HepG2 (cell line): ENCODE data around the gene CELA2B. TPM values are rescaled to one million over a fixed set of nuclear protein-coding genes. Genes with fewer than 3 reads are reported as not detected.

Experiments used
- ADNP ChIP-seq: sonication (generic); formaldehyde crosslinking; IDR thresholded peaks from 2 replicates; pipeline ENCODE4 v1.4.0; 2020; ENCODE audit warnings: missing genetic modification reagents
- ATF3 ChIP-seq: sonication (generic); formaldehyde crosslinking; IDR thresholded peaks from 2 replicates; pipeline ENCODE4 v1.4.0; 2020; ENCODE audit warnings: missing genetic modification reagents
- CBX2 ChIP-seq, 2 experiments: fragments of 200-600 bp in 1 of 2; sonication (generic); formaldehyde crosslinking in 1 of 2; IDR thresholded peaks; 2 replicates each; pipeline versions ENCODE4 v1.7.0 to v1.8.1; 2018 to 2022; ENCODE audit warnings: low read depth in 2 of 2, low read length in 1 of 2, mild to moderate bottlenecking in 1 of 2, missing genetic modification reagents in 1 of 2
- CREB1 ChIP-seq, 2 experiments: fragments of 450-650 bp in 1 of 2; IDR thresholded peaks; 2 replicates each; pipeline ENCODE4 v1.6.1; 2016 to 2017; ENCODE audit warnings: control low read depth in 1 of 2, mild to moderate bottlenecking in 1 of 2, missing compliant biosample characterization in 1 of 2, missing genetic modification characterization in 1 of 2
- EZH2 ChIP-seq: conservative IDR thresholded peaks from 2 replicates; pipeline ENCODE4 v1.6.1; 2012; ENCODE audit warnings: mild to moderate bottlenecking, low read depth, low read length, moderate library complexity
- FOXA1 ChIP-seq, 2 experiments: fragments of 450-650 bp in 1 of 2; sonication (generic) in 1 of 2; formaldehyde crosslinking in 1 of 2; IDR thresholded peaks; 2 replicates each; pipeline versions ENCODE4 v1.4.0 to v1.6.1; 2016 to 2020; ENCODE audit warnings: missing genetic modification reagents in 1 of 2
- GMEB1 ChIP-seq: sonication (generic); formaldehyde crosslinking; IDR thresholded peaks from 2 replicates; pipeline ENCODE4 v1.5.1; 2020; ENCODE audit warnings: missing genetic modification reagents, mild to moderate bottlenecking, borderline replicate concordance
- HIVEP1 ChIP-seq: sonication (generic); formaldehyde crosslinking; IDR thresholded peaks from 2 replicates; pipeline ENCODE4 v1.4.0; 2020; ENCODE audit warnings: mild to moderate bottlenecking, missing genetic modification reagents
- JUN ChIP-seq: sonication (generic); formaldehyde crosslinking; IDR thresholded peaks from 2 replicates; pipeline ENCODE4 v1.4.0; 2020; ENCODE audit warnings: mild to moderate bottlenecking, missing genetic modification reagents
- JUNB ChIP-seq: sonication (generic); formaldehyde crosslinking; IDR thresholded peaks from 2 replicates; pipeline ENCODE4 v1.8.0; 2022; ENCODE audit warnings: missing genetic modification reagents, mild to moderate bottlenecking, borderline replicate concordance
- KDM2A ChIP-seq: sonication (generic); formaldehyde crosslinking; IDR thresholded peaks from 2 replicates; pipeline ENCODE4 v1.4.0; 2020; ENCODE audit warnings: low read depth, missing genetic modification reagents, borderline replicate concordance
- PAWR ChIP-seq: sonication (generic); formaldehyde crosslinking; IDR thresholded peaks from 2 replicates; pipeline ENCODE4 v1.4.0; 2020; ENCODE audit warnings: missing genetic modification reagents, mild to moderate bottlenecking, borderline replicate concordance
- SOX13 ChIP-seq, 3 experiments: fragments of 450-650 bp in 1 of 3; sonication (generic) in 1 of 3; formaldehyde crosslinking in 1 of 3; IDR thresholded peaks in 2 of 3; conservative IDR thresholded peaks in 1 of 3; 2 replicates each; pipeline versions ENCODE4 v1.5.0 to v1.6.1; 2016 to 2020; ENCODE audit warnings: antibody characterized with exemption in 1 of 3, mild to moderate bottlenecking in 1 of 3, missing compliant biosample characterization in 1 of 3, missing genetic modification reagents in 1 of 3, moderate library complexity in 1 of 3
- ZBTB26 ChIP-seq: IDR thresholded peaks from 2 replicates; pipeline ENCODE4 v1.6.1; 2016; ENCODE audit warnings: missing compliant biosample characterization, missing genetic modification reagents, borderline replicate concordance
- ZFP91 ChIP-seq: sonication (generic); formaldehyde crosslinking; IDR thresholded peaks from 2 replicates; pipeline ENCODE4 v1.9.0; 2022; ENCODE audit warnings: missing genetic modification reagents, mild to moderate bottlenecking, borderline replicate concordance
- ZMYM4 ChIP-seq: sonication (generic); formaldehyde crosslinking; IDR thresholded peaks from 2 replicates; pipeline ENCODE4 v1.8.1; 2023; ENCODE audit warnings: mild to moderate bottlenecking, missing genetic modification reagents
- ZNF124 ChIP-seq: sonication (generic); formaldehyde crosslinking; IDR thresholded peaks from 2 replicates; pipeline ENCODE4 v1.4.0; 2020; ENCODE audit warnings: missing genetic modification reagents
- ZNF143 ChIP-seq: sonication (generic); formaldehyde crosslinking; IDR thresholded peaks from 2 replicates; pipeline ENCODE4 v1.4.0; 2020; ENCODE audit warnings: missing genetic modification reagents
- ZNF251 ChIP-seq: sonication (generic); formaldehyde crosslinking; IDR thresholded peaks from 2 replicates; pipeline ENCODE4 v1.9.0; 2021; ENCODE audit warnings: mild to moderate bottlenecking, missing genetic modification reagents
- ZNF710 ChIP-seq: sonication (generic); formaldehyde crosslinking; IDR thresholded peaks from 2 replicates; pipeline ENCODE4 v1.5.0; 2020; ENCODE audit warnings: mild to moderate bottlenecking, missing genetic modification reagents, borderline replicate concordance
- polyA plus RNA-seq, 8 experiments: library from polyadenylated mRNA; depleted of rRNA in 3 of 8; stranded (reverse) in 7 of 8; unstranded in 1 of 8; fragments of >200 nt; fragmentation: Illumina TruSeq in 4 of 8; extraction: Trizol in 4 of 8; gene quantifications; 2 replicates each; pipeline versions ENCODE4 v1.2.1 to v1.2.3, GENCODE V29; 2011 to 2016; ENCODE audit warnings: low read depth in 4 of 8, missing spikeins in 1 of 8, mixed read lengths in 1 of 8; ENCODE audit not compliant: insufficient read depth in 1 of 8
- total RNA-seq, 5 experiments: library from RNA; depleted of rRNA; stranded (reverse); fragments of >200 nt; fragmentation: Illumina TruSeq; extraction: Trizol; gene quantifications; 2 replicates each; pipeline ENCODE4 v1.2.3, GENCODE V29; 2016; ENCODE audit warnings: low read depth in 1 of 5

CELA2B gene
- total and polyA plus RNA-seq, 2 of the 13 experiments (the other 11 are each of a cell fraction or from before 2014, with no cell fraction given), result not detected

GRCh38 chr1:15524283-15525049 lies 48.6 kb downstream of the CELA2B start (continued):
- TF ChIP-seq ZFP91 (CRISPR knock-in tag), result no peak
- TF ChIP-seq JUNB, result no peak
- TF ChIP-seq PAWR (CRISPR knock-in tag), result no peak
- TF ChIP-seq ZNF251 (CRISPR knock-in tag), result no peak
- 0 out of 2 replicates have a peak, but pooled peaks have one; percentile 37 for TF ChIP-seq ZMYM4
- TF ChIP-seq ADNP (CRISPR knock-in tag), result no peak
- peak; percentile 90 for TF ChIP-seq GMEB1
- TF ChIP-seq ZNF124 (CRISPR knock-in tag), result no peak
- peak; percentile 24; the same call in 1 of the 2 replicates for TF ChIP-seq HIVEP1
- TF ChIP-seq FOXA1 (IDR thresholded peaks at IDR 0.05), result no peak
- no peak for TF ChIP-seq FOXA1 (CRISPR knock-in tag; IDR thresholded peaks at IDR 0.05)
- no peak for TF ChIP-seq EZH2
- 0 out of 2 replicates have a peak, but pooled peaks have one; percentile 59 for TF ChIP-seq ZBTB26 (CRISPR knock-in tag)
- TF ChIP-seq ATF3 (CRISPR knock-in tag), result no peak; the same call in 1 of the 2 replicates
- TF ChIP-seq SOX13 (IDR thresholded peaks at IDR 0.05), result no peak
- no peak for TF ChIP-seq SOX13 (CRISPR knock-in tag; conservative IDR thresholded peaks at IDR 0.05 in 1 of 2, IDR thresholded peaks at IDR 0.05 in 1 of 2)
- TF ChIP-seq ZNF710 (CRISPR knock-in tag), result no peak
- no peak for TF ChIP-seq ZNF143 (CRISPR knock-in tag)
- TF ChIP-seq JUN, result 0 out of 2 replicates have a peak, but pooled peaks have one; percentile 26
- TF ChIP-seq CREB1 (IDR thresholded peaks at IDR 0.05), result peak; percentile 89
- TF ChIP-seq CREB1 (CRISPR knock-in tag; IDR thresholded peaks at IDR 0.05), result peak; percentile 87
- TF ChIP-seq KDM2A (CRISPR knock-in tag), result peak; percentile 49; the same call in 1 of the 2 replicates
- TF ChIP-seq CBX2 (IDR thresholded peaks at IDR 0.05; ENCODE audit: low read depth, low read length), result no peak
- no peak for TF ChIP-seq CBX2 (CRISPR knock-in tag; IDR thresholded peaks at IDR 0.05; ENCODE audit: low read depth)
